HepG2 (cell line): ENCODE measurements around the gene STAC. TPM values are rescaled to one million over a fixed set of nuclear protein-coding genes. Genes with fewer than 3 reads are reported as not detected.

ENCODE experiments used
- AFF4 ChIP-seq: sonication (generic); formaldehyde crosslinking; IDR thresholded peaks from 2 replicates; pipeline ENCODE4 v1.4.0; 2020; ENCODE audit warnings: missing genetic modification reagents
- CEBPZ ChIP-seq: IDR thresholded peaks from 2 replicates; pipeline ENCODE4 v1.6.1; 2012; ENCODE audit warnings: low read length, improper control_type of control experiment
- KIAA2018 ChIP-seq: sonication (generic); formaldehyde crosslinking; IDR thresholded peaks from 2 replicates; pipeline ENCODE4 v1.5.0; 2020; ENCODE audit warnings: mild to moderate bottlenecking, missing genetic modification reagents, borderline replicate concordance
- RFXANK ChIP-seq: IDR thresholded peaks from 2 replicates; pipeline ENCODE4 v1.6.1; 2016
- TAF15 ChIP-seq: fragments of 200-400 bp; formaldehyde crosslinking; IDR thresholded peaks from one replicate; pipeline ENCODE4 v1.6.1; 2018; ENCODE audit warnings: mild to moderate bottlenecking, low read depth, low read length; ENCODE audit not compliant: poor library complexity, severe bottlenecking
- polyA plus RNA-seq, 8 experiments: library from polyadenylated mRNA; depleted of rRNA in 3 of 8; stranded (reverse) in 7 of 8; unstranded in 1 of 8; fragments of >200 nt; fragmentation: Illumina TruSeq in 4 of 8; extraction: Trizol in 4 of 8; gene quantifications; 2 replicates each; pipeline versions ENCODE4 v1.2.1 to v1.2.3, GENCODE V29; 2011 to 2016; ENCODE audit warnings: low read depth in 4 of 8, missing spikeins in 1 of 8, mixed read lengths in 1 of 8; ENCODE audit not compliant: insufficient read depth in 1 of 8
- total RNA-seq, 5 experiments: library from RNA; depleted of rRNA; stranded (reverse); fragments of >200 nt; fragmentation: Illumina TruSeq; extraction: Trizol; gene quantifications; 2 replicates each; pipeline ENCODE4 v1.2.3, GENCODE V29; 2016; ENCODE audit warnings: low read depth in 1 of 5

The STAC gene
- total and polyA plus RNA-seq, 2 of the 13 experiments (the other 11 are each of a cell fraction or from before 2014, with no cell fraction given) = not detected

- TF ChIP-seq KIAA2018 (no peak), RFXANK (CRISPR knock-in tag) (no peak), AFF4 (CRISPR knock-in tag) (no peak), TAF15 (no peak), CEBPZ (no peak)
Measured at GRCh38 chr3:36489679-36490425, 109.5 kb downstream of the STAC start (continued).
